ENCODE measurements around the gene CHST12. TPM values are rescaled to one million over a fixed set of nuclear protein-coding genes. Genes with fewer than 3 reads are reported as not detected.

Gene CHST12
- total RNA-seq, 4 donors from 2014 or later = 7.6 to 136 (median 13.6) TPM

- intact Hi-C loops (cut with DNase I; ENCODE audit: low total_unique reads) (no loop called here), in situ Hi-C loops (cut with MboI; ENCODE audit: low pct_ligation_motif_present in 1 of 4, low pct_unique_long_range_greater_than_20kb in 1 of 4, low sequenced_read_pairs in 3 of 4) (no loop called here)
- peaks cover 4 to 32% (median 23%) of the 10 kb centered on the region in 4 donors for H3K4me1 ChIP-seq
- H3K36me3 ChIP-seq = no peaks in the 10 kb centered on the region
- no peaks in the 10 kb centered on the region for H3K27me3 ChIP-seq
- peak overlapping the region; percentile 8 to 87 (median 54) for H3K27ac ChIP-seq
- DNase-seq = no peak
- 20 to 48% methylated on average over 1 to 6 of the region's 6 CpGs for WGBS, 2 donors (ENCODE audit: low coverage in 1 of 2)
- H3K4me3 ChIP-seq = peak overlapping the region in 3 of 4 donors; percentile 68 to 96 (median 93)
- H3K9me3 ChIP-seq = no peaks in the 10 kb centered on the region
- TF ChIP-seq CTCF (IDR thresholded peaks at IDR 0.05) = no peak
- TF ChIP-seq POLR2AphosphoS5 (IDR thresholded peaks at IDR 0.05) = no peak
- no peak for TF ChIP-seq EP300 (IDR thresholded peaks at IDR 0.05; ENCODE audit: low read depth)
- TF ChIP-seq POLR2A (IDR thresholded peaks at IDR 0.05) = no peak
Measured at GRCh38 chr7:2402687-2403013, 761 bp upstream of the CHST12 start.

- H3K4me3 ChIP-seq = peak overlapping the region; percentile 68 to 96 (median 88)
- intact Hi-C loops (cut with DNase I; ENCODE audit: low total_unique reads) = no loop called here
- H3K27me3 ChIP-seq = no peaks in the 10 kb centered on the region
- H3K9me3 ChIP-seq = no peaks in the 10 kb centered on the region
- in situ Hi-C loops (cut with MboI; ENCODE audit: low pct_ligation_motif_present in 1 of 4, low pct_unique_long_range_greater_than_20kb in 1 of 4, low sequenced_read_pairs in 3 of 4) = no loop called here
- peak; percentile 46 for DNase-seq
- H3K4me1 ChIP-seq = peaks cover 4 to 41% (median 23%) of the 10 kb centered on the region in 4 donors
- peak overlapping the region; percentile 81 to 87 (median 86) for H3K27ac ChIP-seq
- 4% methylated on average over 45 of the region's 71 CpGs; no CpG with 5 or more reads in 1 of the 2 donors for WGBS, 2 donors (ENCODE audit: low coverage in 1 of 2)
- no peak for TF ChIP-seq EP300 (IDR thresholded peaks at IDR 0.05; ENCODE audit: low read depth)
- peak in 4 of 5 experiments; percentile 12 to 34 (median 14) for TF ChIP-seq CTCF (IDR thresholded peaks at IDR 0.05)
- H3K36me3 ChIP-seq = no peaks in the 10 kb centered on the region
Measured at GRCh38 chr7:2403718-2404648, 572 bp downstream of the CHST12 start.

- H3K4me3 ChIP-seq = peak overlapping the region in 3 of 4 donors; percentile 68 to 96 (median 93)
- H3K36me3 ChIP-seq = no peaks in the 10 kb centered on the region
- TF ChIP-seq CTCF (IDR thresholded peaks at IDR 0.05) = no peak
- no peak for TF ChIP-seq EP300 (IDR thresholded peaks at IDR 0.05; ENCODE audit: low read depth)
- no peak for TF ChIP-seq POLR2A (IDR thresholded peaks at IDR 0.05)
- TF ChIP-seq POLR2AphosphoS5 (IDR thresholded peaks at IDR 0.05) = no peak
- H3K27me3 ChIP-seq = no peaks in the 10 kb centered on the region
- peaks cover 4 to 35% (median 21%) of the 10 kb centered on the region in 4 donors for H3K4me1 ChIP-seq
- intact Hi-C loops (cut with DNase I; ENCODE audit: low total_unique reads) = no loop called here
- in situ Hi-C loops (cut with MboI; ENCODE audit: low pct_ligation_motif_present in 1 of 4, low pct_unique_long_range_greater_than_20kb in 1 of 4, low sequenced_read_pairs in 3 of 4) = no loop called here
- WGBS, 2 donors (ENCODE audit: low coverage in 1 of 2) = 39 to 75% methylated on average over 2 to 12 of the region's 12 CpGs
- H3K27ac ChIP-seq = peak overlapping the region; percentile 81 to 87 (median 86)
- no peaks in the 10 kb centered on the region for H3K9me3 ChIP-seq
- DNase-seq = no peak
Measured at GRCh38 chr7:2404714-2405119, 1.3 kb downstream of the CHST12 start.

GRCh38 chr7:2405201-2405600, 1.8 kb downstream of the CHST12 start:
- WGBS, 2 donors (ENCODE audit: low coverage in 1 of 2) = 80 to 85% methylated on average over 2 to 10 of the region's 10 CpGs
- intact Hi-C loops (cut with DNase I; ENCODE audit: low total_unique reads) = no loop called here

More at GRCh38 chr7:2405201-2405600, 1.8 kb downstream of the CHST12 start:
- no peak overlapping the region for H3K4me3 ChIP-seq
- no peak for DNase-seq
- peak overlapping the region; percentile 14 to 87 (median 84) for H3K27ac ChIP-seq
- H3K4me1 ChIP-seq = peaks cover 4 to 30% (median 17%) of the 10 kb centered on the region in 4 donors
- H3K36me3 ChIP-seq = no peaks in the 10 kb centered on the region
- H3K9me3 ChIP-seq = no peaks in the 10 kb centered on the region
- TF ChIP-seq EP300 (IDR thresholded peaks at IDR 0.05; ENCODE audit: low read depth) (no peak), POLR2A (IDR thresholded peaks at IDR 0.05) (no peak), POLR2AphosphoS5 (IDR thresholded peaks at IDR 0.05) (no peak), CTCF (IDR thresholded peaks at IDR 0.05) (no peak)
- no peaks in the 10 kb centered on the region for H3K27me3 ChIP-seq
- in situ Hi-C loops (cut with MboI; ENCODE audit: low pct_ligation_motif_present in 1 of 4, low pct_unique_long_range_greater_than_20kb in 1 of 4, low sequenced_read_pairs in 3 of 4) = no loop called here

Measured in transverse colon (tissue), 4 donors.